ENCODE measurements around the gene CD164L2.

The CD164L2 gene

DNA sequence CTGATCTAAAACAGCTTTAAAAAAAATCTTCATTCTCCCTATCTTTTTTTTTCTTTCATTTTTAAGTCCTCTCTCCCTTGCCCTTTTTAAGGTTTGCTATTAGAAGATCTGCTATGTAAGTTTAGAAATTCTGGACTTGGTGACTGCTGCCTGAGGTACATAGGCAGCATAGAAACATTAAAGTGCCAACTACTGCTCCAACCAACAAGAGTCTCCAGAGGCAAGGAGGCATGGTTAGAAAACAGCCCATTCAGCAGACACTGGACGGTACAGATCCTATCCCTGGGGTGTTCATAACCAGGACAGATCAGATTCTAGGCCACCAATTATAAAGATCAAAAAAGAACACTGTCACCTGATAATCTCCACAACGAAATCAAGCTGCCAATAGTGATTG lies 45.9 kb upstream of the CD164L2 start:
- no peak overlapping the region for H3K27ac ChIP-seq (ENCODE audit: low read length)
- no peaks in the 10 kb centered on the region for H3K27me3 ChIP-seq (ENCODE audit: low read depth, low read length)
- no peak overlapping the region for H3K4me3 ChIP-seq (ENCODE audit: low read length)

DNA sequence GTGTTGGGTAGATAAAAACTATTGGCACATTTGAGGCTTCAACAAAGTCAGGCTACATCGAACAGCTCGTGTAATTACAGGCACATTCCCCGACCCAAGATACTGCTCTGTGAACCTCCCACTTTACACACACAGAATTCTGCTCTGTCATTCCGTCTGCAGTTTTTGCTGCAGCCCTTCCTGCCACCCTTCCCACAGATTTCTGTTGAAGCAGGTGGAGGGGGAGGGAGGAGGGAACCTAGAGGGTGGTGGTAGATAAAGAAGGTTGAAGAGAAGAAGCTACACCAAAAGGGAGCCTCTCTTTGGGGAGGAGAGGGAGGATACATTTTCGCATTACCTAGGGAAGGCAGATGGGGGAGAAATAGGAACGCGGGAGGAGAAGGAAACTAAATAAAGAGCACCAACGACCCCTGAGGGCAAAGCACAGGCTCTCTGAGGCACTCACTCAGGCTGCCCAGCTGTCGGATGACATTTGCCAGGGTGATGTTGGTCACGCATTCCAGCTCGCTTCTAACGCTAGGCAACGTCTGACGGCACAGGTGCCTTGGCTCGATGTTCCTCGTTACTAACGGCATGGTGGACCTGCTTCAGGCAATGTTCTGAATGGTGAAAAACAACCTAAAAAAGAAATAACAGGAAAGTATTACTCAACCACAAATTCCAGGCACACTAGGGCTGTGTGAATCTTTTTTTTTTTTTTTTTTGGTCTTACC lies 45.3 kb upstream of the CD164L2 start:
- no peak overlapping the region for H2AFZ ChIP-seq (ENCODE audit: low read depth, low read length)
- H3K9me3 ChIP-seq (ENCODE audit: insufficient read depth, low read length), result no peaks in the 10 kb centered on the region
- H3K36me3 ChIP-seq (replicated peaks; ENCODE audit: low read depth, low read length), result peaks cover 6% of the 10 kb centered on the region
- peaks cover 7% of the 10 kb centered on the region for H3K79me2 ChIP-seq (ENCODE audit: low read length)
- H3K4me3 ChIP-seq (ENCODE audit: low read length), result no peak overlapping the region
- no peak overlapping the region for H3K27ac ChIP-seq (ENCODE audit: low read length)
- no peak overlapping the region for H3K9ac ChIP-seq (ENCODE audit: low read length)
- H4K20me1 ChIP-seq (ENCODE audit: insufficient read depth, low read length), result peaks cover 27% of the 10 kb centered on the region
- no peak overlapping the region for H3K4me2 ChIP-seq (ENCODE audit: low read length)
- peaks cover 30% of the 10 kb centered on the region for H3K4me1 ChIP-seq (ENCODE audit: low read length)
- H3K27me3 ChIP-seq (ENCODE audit: low read depth, low read length), result no peaks in the 10 kb centered on the region
- TF ChIP-seq EZH2phosphoT487 (IDR thresholded peaks at IDR 0.05; ENCODE audit: low read depth), result no peak
- TF ChIP-seq, protein P1, sequence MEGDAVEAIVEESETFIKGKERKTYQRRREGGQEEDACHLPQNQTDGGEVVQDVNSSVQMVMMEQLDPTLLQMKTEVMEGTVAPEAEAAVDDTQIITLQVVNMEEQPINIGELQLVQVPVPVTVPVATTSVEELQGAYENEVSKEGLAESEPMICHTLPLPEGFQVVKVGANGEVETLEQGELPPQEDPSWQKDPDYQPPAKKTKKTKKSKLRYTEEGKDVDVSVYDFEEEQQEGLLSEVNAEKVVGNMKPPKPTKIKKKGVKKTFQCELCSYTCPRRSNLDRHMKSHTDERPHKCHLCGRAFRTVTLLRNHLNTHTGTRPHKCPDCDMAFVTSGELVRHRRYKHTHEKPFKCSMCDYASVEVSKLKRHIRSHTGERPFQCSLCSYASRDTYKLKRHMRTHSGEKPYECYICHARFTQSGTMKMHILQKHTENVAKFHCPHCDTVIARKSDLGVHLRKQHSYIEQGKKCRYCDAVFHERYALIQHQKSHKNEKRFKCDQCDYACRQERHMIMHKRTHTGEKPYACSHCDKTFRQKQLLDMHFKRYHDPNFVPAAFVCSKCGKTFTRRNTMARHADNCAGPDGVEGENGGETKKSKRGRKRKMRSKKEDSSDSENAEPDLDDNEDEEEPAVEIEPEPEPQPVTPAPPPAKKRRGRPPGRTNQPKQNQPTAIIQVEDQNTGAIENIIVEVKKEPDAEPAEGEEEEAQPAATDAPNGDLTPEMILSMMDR (IDR thresholded peaks at IDR 0.05; ENCODE audit: low read depth, low read length), result no peak

More for the DNA sequence above, 45.9 kb upstream of the CD164L2 start:
- TF ChIP-seq, protein P1 (IDR thresholded peaks at IDR 0.05; ENCODE audit: low read depth, low read length), result no peak
- no peak for TF ChIP-seq EZH2phosphoT487 (IDR thresholded peaks at IDR 0.05; ENCODE audit: low read depth)
- peaks cover 33% of the 10 kb centered on the region for H4K20me1 ChIP-seq (ENCODE audit: insufficient read depth, low read length)
- H3K36me3 ChIP-seq (replicated peaks; ENCODE audit: low read depth, low read length), result peaks cover 6% of the 10 kb centered on the region
- no peak overlapping the region for H3K4me2 ChIP-seq (ENCODE audit: low read length)
- peaks cover 26% of the 10 kb centered on the region for H3K4me1 ChIP-seq (ENCODE audit: low read length)
- H3K9ac ChIP-seq (ENCODE audit: low read length), result no peak overlapping the region
- H2AFZ ChIP-seq (ENCODE audit: low read depth, low read length), result no peak overlapping the region
- no peaks in the 10 kb centered on the region for H3K9me3 ChIP-seq (ENCODE audit: insufficient read depth, low read length)
- H3K79me2 ChIP-seq (ENCODE audit: low read length), result peaks cover 12% of the 10 kb centered on the region

DNA sequence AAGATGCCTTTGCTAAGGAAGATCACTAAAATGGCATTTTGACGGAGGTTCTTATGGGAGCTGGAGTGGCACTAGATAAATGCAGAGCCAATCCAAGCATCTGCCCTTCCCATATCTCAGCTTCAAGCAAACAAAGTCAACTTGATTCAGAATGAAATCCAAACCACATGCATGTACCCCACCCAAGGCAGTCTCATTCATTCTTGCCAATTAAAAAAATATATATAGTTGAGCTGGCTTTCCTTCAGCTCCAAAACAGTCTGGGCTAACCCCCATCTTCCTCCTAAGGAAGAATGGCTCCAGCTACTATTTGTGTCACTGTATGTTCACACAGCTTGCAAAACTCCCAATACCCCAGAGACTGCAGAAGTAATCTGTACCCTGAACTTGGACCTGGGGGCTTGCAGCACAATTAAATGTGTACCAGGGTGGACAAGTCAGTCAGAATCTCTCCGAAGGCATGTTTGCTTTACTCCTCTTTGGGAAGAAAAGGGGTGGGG lies 44.7 kb upstream of the CD164L2 start:
- Histone ChIP-seq H2AFZ (ENCODE audit: low read depth, low read length) (no peak overlapping the region), H3K79me2 (ENCODE audit: low read length) (peaks cover 5% of the 10 kb centered on the region), H3K27ac (ENCODE audit: low read length) (no peak overlapping the region), H3K4me1 (ENCODE audit: low read length) (peaks cover 30% of the 10 kb centered on the region), H3K9ac (ENCODE audit: low read length) (no peak overlapping the region), H4K20me1 (ENCODE audit: insufficient read depth, low read length) (peaks cover 27% of the 10 kb centered on the region), H3K27me3 (ENCODE audit: low read depth, low read length) (no peaks in the 10 kb centered on the region), H3K36me3 (replicated peaks; ENCODE audit: low read depth, low read length) (peaks cover 6% of the 10 kb centered on the region), H3K4me2 (ENCODE audit: low read length) (0 out of 2 replicates have a peak overlapping the region, but pooled peaks have one; percentile 37), H3K4me3 (ENCODE audit: low read length) (no peak overlapping the region), H3K9me3 (ENCODE audit: insufficient read depth, low read length) (no peaks in the 10 kb centered on the region)
- TF ChIP-seq, protein P1 (IDR thresholded peaks at IDR 0.05; ENCODE audit: low read depth, low read length), result no peak
- no peak for TF ChIP-seq EZH2phosphoT487 (IDR thresholded peaks at IDR 0.05; ENCODE audit: low read depth)

- Histone ChIP-seq H3K4me1 (ENCODE audit: low read length) (peaks cover 30% of the 10 kb centered on the region), H2AFZ (ENCODE audit: low read depth, low read length) (no peak overlapping the region), H3K9me3 (ENCODE audit: insufficient read depth, low read length) (no peaks in the 10 kb centered on the region), H3K4me3 (ENCODE audit: low read length) (no peak overlapping the region), H3K79me2 (ENCODE audit: low read length) (peaks cover 5% of the 10 kb centered on the region), H3K9ac (ENCODE audit: low read length) (no peak overlapping the region), H3K36me3 (replicated peaks; ENCODE audit: low read depth, low read length) (peaks cover 6% of the 10 kb centered on the region), H3K27ac (ENCODE audit: low read length) (no peak overlapping the region), H4K20me1 (ENCODE audit: insufficient read depth, low read length) (peaks cover 27% of the 10 kb centered on the region), H3K27me3 (ENCODE audit: low read depth, low read length) (no peaks in the 10 kb centered on the region), H3K4me2 (ENCODE audit: low read length) (peak overlapping the region; percentile 37)
- TF ChIP-seq EZH2phosphoT487 (IDR thresholded peaks at IDR 0.05; ENCODE audit: low read depth), result no peak
- TF ChIP-seq, protein P1 (IDR thresholded peaks at IDR 0.05; ENCODE audit: low read depth, low read length), result no peak
Observed at GRCh38 chr1:27427329-27427728, 44.2 kb upstream of the CD164L2 start.
